ENCODE data around the gene RIN2.
"Not testable (repeated sequence)": the region's sequence is repeated elsewhere in the genome, so short reads cannot be mapped to it uniquely, and the experiment has no call there.

Gene RIN2

DNA sequence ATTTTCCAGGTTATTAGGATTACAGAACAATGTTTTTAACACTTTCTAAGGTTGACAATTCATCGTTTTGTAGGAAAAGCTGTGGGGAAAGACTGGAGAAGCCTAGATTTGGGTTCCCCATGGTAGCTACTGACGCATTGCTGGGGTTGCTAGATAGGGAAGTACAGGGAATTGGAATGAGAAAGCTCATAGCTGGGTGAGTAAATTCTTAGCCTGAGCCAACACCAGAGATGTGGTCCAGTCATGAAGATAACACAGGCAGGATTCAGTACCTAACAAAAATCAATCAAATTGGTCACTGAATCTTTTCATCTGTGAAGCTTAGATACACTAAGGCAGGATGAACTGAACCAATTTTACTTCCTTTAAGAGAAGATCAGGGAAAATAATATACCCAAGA, 35.7 kb downstream of the RIN2 start:
- DNase-seq: no peak

DNA sequence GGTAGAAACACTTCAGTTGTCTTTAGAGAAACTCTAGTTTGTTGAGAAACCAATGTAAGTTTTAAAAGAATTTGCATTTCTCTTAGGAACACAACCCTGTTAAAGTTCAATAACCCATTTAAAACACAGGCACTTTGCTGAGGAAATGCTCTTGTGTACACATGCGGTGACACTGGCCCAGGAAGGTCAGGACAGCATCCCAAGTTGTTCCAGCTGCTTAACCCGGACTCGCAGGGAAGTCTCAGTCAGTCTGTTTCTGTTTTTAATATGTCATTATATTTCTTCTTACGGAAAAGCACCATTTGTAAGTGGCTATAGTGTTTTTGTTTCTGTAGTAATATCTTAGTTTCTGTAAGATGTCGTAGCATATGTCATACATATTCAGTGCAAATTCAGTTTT, 36.9 kb downstream of the RIN2 start:
- DNase-seq: no peak

DNA sequence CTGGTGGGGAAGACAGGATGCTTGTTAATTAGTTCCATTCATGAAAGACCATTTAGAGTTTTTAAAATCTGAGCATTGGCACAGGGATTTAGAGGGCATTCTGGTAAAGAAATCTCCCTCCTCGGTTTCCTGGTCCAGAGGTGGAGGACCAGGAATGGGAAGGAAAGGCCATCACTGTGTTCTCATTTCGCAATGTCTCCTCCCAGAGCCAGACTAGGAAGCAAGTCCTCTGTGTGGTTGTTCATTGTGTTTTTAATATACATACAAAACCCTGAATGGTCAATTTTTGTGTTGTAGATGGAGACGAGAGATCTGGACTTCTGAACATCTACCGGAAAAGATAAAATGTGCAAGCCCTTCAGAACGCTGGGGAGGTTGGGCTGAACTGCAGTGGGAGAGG, 41.3 kb downstream of the RIN2 start:
- DNase-seq: no peak

DNA sequence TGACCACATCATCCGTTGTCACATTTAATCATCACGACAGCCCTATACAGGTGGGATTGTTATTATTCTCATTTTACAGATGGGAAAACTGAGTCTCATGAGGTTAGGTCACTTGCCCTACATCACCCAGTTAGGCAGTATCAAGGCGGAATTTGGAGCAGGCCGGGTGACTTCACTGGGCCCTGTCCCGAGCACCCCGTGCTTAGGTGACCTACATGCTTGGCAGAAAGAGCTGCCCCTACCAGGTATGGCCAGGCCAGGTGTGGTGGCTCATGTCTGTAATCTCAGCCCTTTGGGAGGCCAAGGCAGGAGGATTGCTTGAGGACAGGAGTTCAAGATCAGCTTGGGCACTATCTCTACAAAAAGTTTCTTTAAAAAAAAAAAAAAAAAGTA, 44.0 kb downstream of the RIN2 start:
- no peak for DNase-seq

DNA sequence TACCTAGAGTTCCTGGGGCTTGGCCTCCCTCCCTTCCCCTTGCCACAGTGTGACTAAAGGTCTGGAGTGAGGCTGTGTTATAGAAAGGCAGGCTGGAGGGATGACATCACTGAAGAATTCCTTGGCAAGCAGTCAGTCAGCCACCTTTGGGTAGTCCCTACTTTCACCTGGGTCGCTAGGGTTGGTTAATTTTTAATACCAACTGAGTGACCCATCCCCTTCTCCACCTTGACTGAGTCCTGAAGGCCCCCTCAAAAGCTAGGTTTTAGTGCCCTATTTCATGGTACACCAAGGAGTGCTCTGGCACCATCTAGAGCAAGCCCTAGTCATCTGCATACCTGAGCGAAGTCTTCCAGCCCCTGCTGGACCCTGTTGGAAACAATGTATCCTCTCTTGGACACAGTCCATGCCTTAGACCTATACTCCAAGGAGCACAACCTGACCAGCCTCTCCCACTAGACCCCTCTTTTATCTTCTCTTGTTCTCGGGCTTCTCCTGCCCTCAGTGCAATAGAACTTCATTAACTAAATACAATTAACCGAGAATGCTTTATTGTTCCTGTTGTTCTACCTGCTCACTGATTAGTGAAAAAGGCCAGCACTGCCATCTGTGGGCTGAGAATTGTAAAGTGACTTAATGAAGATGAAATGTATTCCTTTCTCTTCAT, 44.6 kb downstream of the RIN2 start:
- no peak for DNase-seq

DNA sequence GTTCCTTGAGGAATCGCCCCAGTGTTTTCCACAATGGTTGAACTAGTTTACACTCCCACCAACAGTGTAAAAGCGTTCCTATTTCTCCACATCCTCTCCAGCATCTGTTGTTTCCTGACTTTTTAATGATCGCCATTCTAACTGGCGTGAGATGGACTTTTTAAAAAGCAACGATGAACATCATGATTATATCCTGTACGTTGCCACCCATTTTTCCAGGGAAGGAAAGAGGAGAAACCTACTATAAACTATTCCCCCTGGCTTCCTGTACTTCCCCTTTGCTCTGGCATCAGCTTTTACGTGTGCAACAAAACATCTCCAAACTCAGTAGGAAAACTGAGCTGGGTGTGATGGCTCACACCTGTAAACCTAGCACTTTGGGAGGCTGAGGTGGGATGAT, 48.2 kb downstream of the RIN2 start:
- not testable (repeated sequence) for DNase-seq

DNA sequence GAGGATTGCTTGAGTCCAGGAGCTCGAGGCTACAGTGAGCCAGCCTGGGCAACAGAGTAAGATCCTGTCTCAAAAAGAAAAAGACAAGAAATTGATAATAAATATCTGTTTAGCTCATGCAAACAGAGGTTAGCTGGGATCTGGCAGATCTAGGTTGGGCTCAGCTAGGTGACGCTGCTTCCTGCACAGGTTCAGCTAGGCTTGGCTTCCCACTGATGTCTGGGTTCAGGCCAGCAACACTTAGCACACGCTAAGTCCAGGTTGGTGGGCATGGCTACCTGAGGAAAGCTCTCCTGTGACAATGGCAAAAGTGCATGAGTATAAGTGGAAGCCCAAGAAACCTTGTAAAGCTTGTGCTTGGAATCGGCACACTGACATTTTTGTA, 48.7 kb downstream of the RIN2 start:
- no peak for DNase-seq

DNA sequence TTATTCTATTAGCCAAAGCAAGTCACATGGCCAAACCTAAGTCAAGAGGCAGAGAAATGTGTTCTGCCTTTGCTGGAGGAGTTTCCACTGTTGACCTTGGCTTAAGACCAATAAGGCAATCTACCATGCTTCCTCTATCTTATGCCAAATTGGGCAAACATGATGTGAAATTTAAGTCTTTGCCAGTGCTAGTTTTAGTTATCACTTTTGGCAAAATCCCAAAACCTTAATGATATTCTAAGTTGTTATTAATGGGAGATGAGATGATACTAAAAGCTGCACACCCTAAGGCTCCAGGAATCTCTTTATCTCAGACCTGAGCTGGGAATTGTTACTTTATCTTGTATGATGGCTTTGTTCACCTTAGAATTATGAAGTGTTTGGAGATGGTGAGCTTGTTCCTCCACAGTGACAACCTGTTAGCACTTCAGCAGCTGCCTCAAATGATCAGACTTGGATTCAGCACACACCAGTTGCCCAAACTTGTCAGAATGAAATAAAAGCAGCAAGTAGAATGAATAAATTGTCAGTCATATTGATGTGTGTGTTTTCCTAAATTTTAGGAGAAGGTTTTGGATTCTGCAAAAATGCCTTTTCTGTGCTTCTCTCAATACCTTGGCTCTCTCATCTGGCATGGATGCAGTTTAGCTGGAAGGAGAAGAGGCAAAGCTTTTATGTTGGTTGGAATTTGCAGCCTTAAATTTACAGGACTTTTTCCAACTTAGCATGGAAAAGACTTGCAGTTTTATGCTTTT, 49.3 kb downstream of the RIN2 start:
- DNase-seq: no peak

All from CD4-positive, alpha-beta T cell treated with Interferon alpha-2 for 1 hour (primary cell).